H9 (cell line): ENCODE results near the gene EFL1. TPM values are rescaled to one million over a fixed set of nuclear protein-coding genes. Genes with fewer than 3 reads are reported as not detected.

Experiments
- DNase-seq: peaks from one replicate; pipeline ENCODE4 v3.0.0-alpha.2; 2017
- H2AFZ ChIP-seq: one replicate; pipeline ENCODE4 v1.6.1; 2013; ENCODE audit warnings: mild to moderate bottlenecking, low read length, control low read depth, moderate library complexity
- H2AK5ac ChIP-seq: 2 replicates; pipeline ENCODE4 v1.6.1; 2013; ENCODE audit warnings: low read length, control low read depth, mixed read lengths; ENCODE audit not compliant: insufficient read length
- H2BK120ac ChIP-seq: one replicate; pipeline ENCODE4 v1.6.1; 2013; ENCODE audit warnings: low read depth, mild to moderate bottlenecking, low read length, control low read depth, inconsistent platforms; ENCODE audit not compliant: poor library complexity, severe bottlenecking
- H2BK12ac ChIP-seq: 2 replicates; pipeline ENCODE4 v1.6.1; 2013; ENCODE audit warnings: low read length, control low read depth, mixed read lengths, low read depth; ENCODE audit not compliant: insufficient read length
- H2BK15ac ChIP-seq: 2 replicates; pipeline ENCODE4 v1.6.1; 2013; ENCODE audit warnings: low read depth, low read length, control low read depth
- H2BK20ac ChIP-seq: one replicate; pipeline ENCODE4 v1.6.1; 2013; ENCODE audit warnings: low read depth, mild to moderate bottlenecking, low read length, control low read depth, inconsistent platforms; ENCODE audit not compliant: poor library complexity, severe bottlenecking
- H2BK5ac ChIP-seq: 2 replicates; pipeline ENCODE4 v1.6.1; 2013; ENCODE audit warnings: low read length, control low read depth, mixed read lengths; ENCODE audit not compliant: insufficient read length
- H3K14ac ChIP-seq: 2 replicates; pipeline ENCODE4 v1.6.1; 2013; ENCODE audit warnings: low read length, control low read depth; ENCODE audit not compliant: insufficient read depth
- H3K18ac ChIP-seq: 2 replicates; pipeline ENCODE4 v1.6.1; 2013; ENCODE audit warnings: low read depth, mild to moderate bottlenecking, mixed read lengths, low read length, control low read depth; ENCODE audit not compliant: insufficient read length
- H3K23ac ChIP-seq: 2 replicates; pipeline ENCODE4 v1.6.1; 2013; ENCODE audit warnings: low read length, control low read depth, mixed read lengths, low read depth; ENCODE audit not compliant: insufficient read length
- H3K23me2 ChIP-seq: 2 replicates; pipeline ENCODE4 v1.6.1; 2013; ENCODE audit warnings: low read depth, mild to moderate bottlenecking, mixed read lengths, low read length, control low read depth; ENCODE audit not compliant: insufficient read length, poor library complexity, severe bottlenecking
- H3K27ac ChIP-seq: 2 replicates; pipeline ENCODE4 v1.5.1; 2013; ENCODE audit warnings: low read length, control low read depth, mixed read lengths, low read depth; ENCODE audit not compliant: insufficient read length
- H3K27me3 ChIP-seq: 2 replicates; pipeline ENCODE4 v1.6.1; 2013; ENCODE audit warnings: low read length, control low read depth, inconsistent platforms; ENCODE audit not compliant: insufficient read depth
- H3K4ac ChIP-seq: 2 replicates; pipeline ENCODE4 v1.6.1; 2013; ENCODE audit warnings: low read depth, mild to moderate bottlenecking, control low read depth, inconsistent platforms, low read length, moderate library complexity
- H3K4me1 ChIP-seq: 2 replicates; pipeline ENCODE4 v1.6.1; 2013; ENCODE audit warnings: low read length, control low read depth, inconsistent platforms; ENCODE audit not compliant: insufficient read depth
- H3K4me2 ChIP-seq: 2 replicates; pipeline ENCODE4 v1.6.1; 2013; ENCODE audit warnings: low read length, control low read depth, mixed read lengths; ENCODE audit not compliant: insufficient read length, insufficient read depth
- H3K56ac ChIP-seq: 2 replicates; pipeline ENCODE4 v1.6.1; 2013; ENCODE audit warnings: low read depth, mild to moderate bottlenecking, mixed read lengths, low read length, control low read depth; ENCODE audit not compliant: insufficient read length
- H3K79me1 ChIP-seq: 2 replicates; pipeline ENCODE4 v1.6.1; 2013; ENCODE audit warnings: low read depth, mild to moderate bottlenecking, moderate library complexity, low read length, control low read depth, inconsistent platforms; ENCODE audit not compliant: insufficient read depth, poor library complexity, severe bottlenecking
- H3K79me2 ChIP-seq: 2 replicates; pipeline ENCODE4 v1.6.1; 2013; ENCODE audit warnings: low read length, control low read depth, inconsistent platforms; ENCODE audit not compliant: insufficient read depth
- H3K9ac ChIP-seq: 2 replicates; pipeline ENCODE4 v1.6.1; 2013; ENCODE audit warnings: low read length, control low read depth, mixed read lengths; ENCODE audit not compliant: insufficient read length; ENCODE audit errors: extremely low read depth
- H3K9me3 ChIP-seq: one replicate; pipeline ENCODE4 v1.6.1; 2013; ENCODE audit warnings: low read depth, low read length, inconsistent platforms; ENCODE audit not compliant: control insufficient read depth
- H3T11ph ChIP-seq: one replicate; pipeline ENCODE4 v1.6.1; 2013; ENCODE audit warnings: mild to moderate bottlenecking, low read length, control low read depth, inconsistent platforms
- H4K20me1 ChIP-seq: one replicate; pipeline ENCODE4 v1.6.1; 2013; ENCODE audit not compliant: control insufficient read depth, insufficient read length, insufficient read depth
- H4K5ac ChIP-seq: 2 replicates; pipeline ENCODE4 v1.6.1; 2013; ENCODE audit warnings: low read depth, mild to moderate bottlenecking, mixed read lengths, low read length, control low read depth; ENCODE audit not compliant: insufficient read length
- H4K8ac ChIP-seq: replicated peaks from 2 replicates; pipeline ENCODE4 v1.6.1; 2013; ENCODE audit warnings: low read length, control low read depth, mixed read lengths, low read depth; ENCODE audit not compliant: insufficient read length
- H4K91ac ChIP-seq: 2 replicates; pipeline ENCODE4 v1.6.1; 2013; ENCODE audit warnings: low read depth, mild to moderate bottlenecking, moderate library complexity, mixed read lengths, low read length, control low read depth; ENCODE audit not compliant: insufficient read length
- H3K27ac Mint-ChIP-seq, 3 experiments: 2 replicates in 2 of 3; 3 replicates in 1 of 3; pipeline ENCODE4 v1.8.0; 2020 to 2021; ENCODE audit warnings: mixed read lengths in 3 of 3, mild to moderate bottlenecking in 1 of 3, moderate library complexity in 1 of 3
- H3K27me3 Mint-ChIP-seq: 2 replicates; pipeline ENCODE4 v1.8.0; 2021; ENCODE audit warnings: low read depth, mild to moderate bottlenecking, moderate library complexity, mixed read lengths
- H3K36me3 Mint-ChIP-seq, 3 experiments: 2 replicates in 2 of 3; 3 replicates in 1 of 3; pipeline ENCODE4 v1.8.0; 2020 to 2021; ENCODE audit warnings: low read depth in 3 of 3, mixed read lengths in 3 of 3; ENCODE audit not compliant: insufficient read depth in 1 of 3
- H3K4me1 Mint-ChIP-seq, 2 experiments: 2 replicates each; pipeline ENCODE4 v1.8.0; 2020; ENCODE audit warnings: mixed read lengths in 2 of 2
- H3K4me3 Mint-ChIP-seq, 2 experiments: 2 replicates in 1 of 2; 3 replicates in 1 of 2; pipeline ENCODE4 v1.8.0; 2020 to 2021; ENCODE audit warnings: mild to moderate bottlenecking in 2 of 2, mixed read lengths in 2 of 2, moderate library complexity in 1 of 2
- H3K9me3 Mint-ChIP-seq, 2 experiments: 2 replicates in 1 of 2; 3 replicates in 1 of 2; pipeline ENCODE4 v1.8.0; 2020; ENCODE audit warnings: mild to moderate bottlenecking in 2 of 2, mixed read lengths in 2 of 2, moderate library complexity in 1 of 2
- WGBS: extraction: QIAGEN DNeasy Blood & Tissue Kit; methylation state at CpG from one replicate; pipeline ENCODE4 v1.1.7; 2013; ENCODE audit warnings: missing lambda C conversion rate, low lambda C conversion rate, mixed read lengths; ENCODE audit not compliant: insufficient read length; ENCODE audit errors: extremely low coverage; 5-methylcytosine and 5-hydroxymethylcytosine counted together
- total RNA-seq: library from RNA; stranded (reverse); gene quantifications from 2 replicates; pipeline ENCODE4 v1.2.1, GENCODE V29; 2021
- TF ChIP-seq, protein P1 (sequence below): fragments of 200-600 bp; sonication (generic); conservative IDR thresholded peaks from 3 replicates; pipeline ENCODE4 v1.8.0; 2021; ENCODE audit warnings: antibody characterized with exemption, mild to moderate bottlenecking

The EFL1 gene
- total RNA-seq, 1 experiment from 2014 or later, result 29.4 TPM

DNA sequence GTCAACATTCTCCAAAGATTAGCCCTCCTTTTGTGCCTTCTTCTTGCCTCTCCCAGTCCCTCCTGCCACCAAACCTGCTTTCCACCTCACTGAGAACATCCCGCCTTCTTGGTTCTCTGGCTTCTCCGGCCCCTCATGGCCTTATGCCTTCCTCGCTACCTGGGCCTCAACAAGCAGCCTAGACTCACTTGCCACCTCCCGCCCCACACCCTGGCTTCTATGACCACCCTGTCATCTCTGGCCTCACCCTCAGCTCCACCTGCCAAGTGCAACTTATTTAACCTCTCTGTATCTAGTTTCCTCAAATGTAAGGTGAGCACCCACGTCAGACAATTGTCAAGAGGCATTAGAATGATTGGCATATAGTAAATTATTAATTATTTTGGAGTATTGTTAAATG, 147.9 kb downstream of the EFL1 start:
- Histone ChIP-seq H3K27me3 (no peaks in the 10 kb centered on the region), H3K9ac (no peak overlapping the region), H2BK120ac (no peak overlapping the region), H3K4me1 (no peaks in the 10 kb centered on the region), H3K14ac (no peak overlapping the region), H3K56ac (no peak overlapping the region), H4K20me1 (no peaks in the 10 kb centered on the region), H3K79me1 (no peaks in the 10 kb centered on the region), H4K8ac (no peak overlapping the region), H2BK20ac (no peak overlapping the region), H3K4me2 (no peak overlapping the region), H3K27ac (no peak overlapping the region), H3K23me2 (no peaks in the 10 kb centered on the region), H3T11ph (no peak overlapping the region), H2BK15ac (no peak overlapping the region), H3K18ac (no peak overlapping the region), H2AFZ (no peak overlapping the region), H4K91ac (no peak overlapping the region), H3K23ac (no peak overlapping the region), H3K4ac (no peak overlapping the region), H4K5ac (no peak overlapping the region), H2AK5ac (no peak overlapping the region), H3K9me3 (no peaks in the 10 kb centered on the region), H2BK12ac (no peak overlapping the region), H2BK5ac (no peak overlapping the region), H3K79me2 (no peaks in the 10 kb centered on the region)
- no CpG with 5 or more reads among the region's 5 CpGs for WGBS
- no peaks in the 10 kb centered on the region; a peak in 1 of 7 replicates for H3K36me3 Mint-ChIP-seq
- no peak for DNase-seq
- no peak overlapping the region for H3K27ac Mint-ChIP-seq
- TF ChIP-seq, protein P1, sequence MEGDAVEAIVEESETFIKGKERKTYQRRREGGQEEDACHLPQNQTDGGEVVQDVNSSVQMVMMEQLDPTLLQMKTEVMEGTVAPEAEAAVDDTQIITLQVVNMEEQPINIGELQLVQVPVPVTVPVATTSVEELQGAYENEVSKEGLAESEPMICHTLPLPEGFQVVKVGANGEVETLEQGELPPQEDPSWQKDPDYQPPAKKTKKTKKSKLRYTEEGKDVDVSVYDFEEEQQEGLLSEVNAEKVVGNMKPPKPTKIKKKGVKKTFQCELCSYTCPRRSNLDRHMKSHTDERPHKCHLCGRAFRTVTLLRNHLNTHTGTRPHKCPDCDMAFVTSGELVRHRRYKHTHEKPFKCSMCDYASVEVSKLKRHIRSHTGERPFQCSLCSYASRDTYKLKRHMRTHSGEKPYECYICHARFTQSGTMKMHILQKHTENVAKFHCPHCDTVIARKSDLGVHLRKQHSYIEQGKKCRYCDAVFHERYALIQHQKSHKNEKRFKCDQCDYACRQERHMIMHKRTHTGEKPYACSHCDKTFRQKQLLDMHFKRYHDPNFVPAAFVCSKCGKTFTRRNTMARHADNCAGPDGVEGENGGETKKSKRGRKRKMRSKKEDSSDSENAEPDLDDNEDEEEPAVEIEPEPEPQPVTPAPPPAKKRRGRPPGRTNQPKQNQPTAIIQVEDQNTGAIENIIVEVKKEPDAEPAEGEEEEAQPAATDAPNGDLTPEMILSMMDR, result no peak
- H3K4me1 Mint-ChIP-seq, result no peaks in the 10 kb centered on the region
- no peaks in the 10 kb centered on the region for H3K9me3 Mint-ChIP-seq
- H3K27me3 Mint-ChIP-seq, result peaks cover 3% of the 10 kb centered on the region
- H3K4me3 Mint-ChIP-seq, result no peak overlapping the region
